ENCODE data around the gene GPN2. TPM values are rescaled to one million over a fixed set of nuclear protein-coding genes. Genes with fewer than 3 reads are reported as not detected.

Gene GPN2
- total and polyA plus RNA-seq, 4 donors = 9.5 to 12.7 (median 10.4) TPM

DNA sequence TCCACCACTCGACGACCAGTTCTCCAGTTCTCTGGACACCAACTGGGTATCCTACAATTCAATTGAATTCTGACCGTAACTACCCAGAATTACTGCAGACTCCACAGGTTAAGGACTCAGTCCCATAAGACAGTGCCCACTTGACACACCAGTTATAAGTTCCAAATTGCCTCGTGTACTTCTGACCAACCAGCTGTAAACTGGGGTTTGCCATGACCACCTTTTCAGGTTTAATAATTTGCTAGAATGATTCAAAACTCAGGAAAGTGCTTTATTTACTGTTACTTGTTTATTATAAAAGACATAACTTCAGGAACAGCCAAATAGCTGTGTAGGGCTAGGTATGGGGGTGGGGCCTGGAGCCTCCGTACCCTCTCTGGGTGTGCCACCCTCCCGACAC is 46.7 kb upstream of the GPN2 start:
- Histone ChIP-seq H3K4me1 (ENCODE audit: control insufficient read depth in 4 of 4, insufficient read depth in 4 of 4, low read length in 3 of 4) (peaks cover 20 to 38% (median 28%) of the 10 kb centered on the region in 4 donors), H3K27me3 (ENCODE audit: control insufficient read depth in 4 of 4, insufficient read depth in 4 of 4, low read length in 3 of 4) (no peaks in the 10 kb centered on the region), H3K4me3 (ENCODE audit: low read depth in 1 of 3, low read length in 3 of 3) (no peak overlapping the region), H3K9me3 (ENCODE audit: control insufficient read depth in 4 of 4, low read length in 3 of 4) (no peaks in the 10 kb centered on the region), H3K27ac (ENCODE audit: low read depth in 1 of 2, low read length in 2 of 2) (peak overlapping the region; percentile 47 to 91), H3K36me3 (ENCODE audit: control insufficient read depth in 4 of 4, insufficient read depth in 3 of 4, low read depth in 1 of 4, low read length in 3 of 4) (peaks cover 5 to 12% (median 9%) of the 10 kb centered on the region in 4 donors), H3K9ac (ENCODE audit: low read depth in 1 of 2, low read length in 2 of 2) (no peak overlapping the region)
- DNase-seq (ENCODE audit: low spot score) = no peak
- 62% methylated on average over 6 of the region's 6 CpGs for WGBS
- no peak for TF ChIP-seq SP1 (IDR thresholded peaks at IDR 0.05)

DNA sequence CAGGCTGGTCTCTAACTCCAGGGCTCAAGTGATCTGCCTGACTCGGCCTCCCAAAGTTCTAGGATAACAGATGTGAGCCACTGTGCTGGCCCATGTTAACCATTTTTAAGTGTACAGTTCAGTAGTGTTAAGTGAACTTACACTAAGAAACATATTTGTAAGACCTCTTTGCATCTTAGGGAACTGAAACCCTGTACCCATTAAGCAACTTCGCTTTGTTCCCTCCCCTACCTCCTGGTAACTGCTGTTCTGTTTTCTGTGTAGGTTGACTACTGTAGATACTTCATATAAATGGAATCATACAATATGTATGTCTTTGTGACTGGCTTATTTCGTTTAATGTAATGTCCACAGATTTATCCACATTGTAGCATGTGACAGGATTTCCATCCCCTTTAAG is 42.4 kb upstream of the GPN2 start:
- H3K9me3 ChIP-seq (ENCODE audit: control insufficient read depth in 4 of 4, low read length in 3 of 4) = no peaks in the 10 kb centered on the region
- peaks cover 6 to 11% (median 10%) of the 10 kb centered on the region in 4 donors for H3K4me1 ChIP-seq (ENCODE audit: control insufficient read depth in 4 of 4, insufficient read depth in 4 of 4, low read length in 3 of 4)
- H3K27ac ChIP-seq (ENCODE audit: low read depth in 1 of 2, low read length in 2 of 2) = no peak overlapping the region
- no peaks in the 10 kb centered on the region for H3K27me3 ChIP-seq (ENCODE audit: control insufficient read depth in 4 of 4, insufficient read depth in 4 of 4, low read length in 3 of 4)
- no peak overlapping the region for H3K9ac ChIP-seq (ENCODE audit: low read depth in 1 of 2, low read length in 2 of 2)
- WGBS = 90% methylated on average over 3 of the region's 3 CpGs
- H3K36me3 ChIP-seq (ENCODE audit: control insufficient read depth in 4 of 4, insufficient read depth in 3 of 4, low read depth in 1 of 4, low read length in 3 of 4) = peaks cover 9 to 29% (median 18%) of the 10 kb centered on the region in 4 donors
- TF ChIP-seq HNF4G (IDR thresholded peaks at IDR 0.05) (no peak), RXRA (IDR thresholded peaks at IDR 0.05) (no peak), NR2F2 (IDR thresholded peaks at IDR 0.05) (no peak), SP1 (IDR thresholded peaks at IDR 0.05) (no peak), FOXA1 (IDR thresholded peaks at IDR 0.05) (no peak), TAF1 (conservative IDR thresholded peaks at IDR 0.05) (no peak), ZBTB33 (IDR thresholded peaks at IDR 0.05) (no peak), CTCF (IDR thresholded peaks at IDR 0.05; ENCODE audit: low read depth, low read length, missing input control) (no peak), JUND (IDR thresholded peaks at IDR 0.05) (no peak), FOXA2 (IDR thresholded peaks at IDR 0.05) (no peak)
- TF ChIP-seq, protein P1, sequence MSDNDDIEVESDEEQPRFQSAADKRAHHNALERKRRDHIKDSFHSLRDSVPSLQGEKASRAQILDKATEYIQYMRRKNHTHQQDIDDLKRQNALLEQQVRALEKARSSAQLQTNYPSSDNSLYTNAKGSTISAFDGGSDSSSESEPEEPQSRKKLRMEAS (IDR thresholded peaks at IDR 0.05) = no peak
- TF ChIP-seq, protein P2, sequence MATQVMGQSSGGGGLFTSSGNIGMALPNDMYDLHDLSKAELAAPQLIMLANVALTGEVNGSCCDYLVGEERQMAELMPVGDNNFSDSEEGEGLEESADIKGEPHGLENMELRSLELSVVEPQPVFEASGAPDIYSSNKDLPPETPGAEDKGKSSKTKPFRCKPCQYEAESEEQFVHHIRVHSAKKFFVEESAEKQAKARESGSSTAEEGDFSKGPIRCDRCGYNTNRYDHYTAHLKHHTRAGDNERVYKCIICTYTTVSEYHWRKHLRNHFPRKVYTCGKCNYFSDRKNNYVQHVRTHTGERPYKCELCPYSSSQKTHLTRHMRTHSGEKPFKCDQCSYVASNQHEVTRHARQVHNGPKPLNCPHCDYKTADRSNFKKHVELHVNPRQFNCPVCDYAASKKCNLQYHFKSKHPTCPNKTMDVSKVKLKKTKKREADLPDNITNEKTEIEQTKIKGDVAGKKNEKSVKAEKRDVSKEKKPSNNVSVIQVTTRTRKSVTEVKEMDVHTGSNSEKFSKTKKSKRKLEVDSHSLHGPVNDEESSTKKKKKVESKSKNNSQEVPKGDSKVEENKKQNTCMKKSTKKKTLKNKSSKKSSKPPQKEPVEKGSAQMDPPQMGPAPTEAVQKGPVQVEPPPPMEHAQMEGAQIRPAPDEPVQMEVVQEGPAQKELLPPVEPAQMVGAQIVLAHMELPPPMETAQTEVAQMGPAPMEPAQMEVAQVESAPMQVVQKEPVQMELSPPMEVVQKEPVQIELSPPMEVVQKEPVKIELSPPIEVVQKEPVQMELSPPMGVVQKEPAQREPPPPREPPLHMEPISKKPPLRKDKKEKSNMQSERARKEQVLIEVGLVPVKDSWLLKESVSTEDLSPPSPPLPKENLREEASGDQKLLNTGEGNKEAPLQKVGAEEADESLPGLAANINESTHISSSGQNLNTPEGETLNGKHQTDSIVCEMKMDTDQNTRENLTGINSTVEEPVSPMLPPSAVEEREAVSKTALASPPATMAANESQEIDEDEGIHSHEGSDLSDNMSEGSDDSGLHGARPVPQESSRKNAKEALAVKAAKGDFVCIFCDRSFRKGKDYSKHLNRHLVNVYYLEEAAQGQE (IDR thresholded peaks at IDR 0.05) = no peak
- H3K4me3 ChIP-seq (ENCODE audit: low read depth in 1 of 3, low read length in 3 of 3) = no peak overlapping the region
- DNase-seq (ENCODE audit: low spot score) = no peak
